Myocyte (in vitro differentiated cells): ENCODE results near the gene DESI1. TPM values are rescaled to one million over a fixed set of nuclear protein-coding genes. Genes with fewer than 3 reads are reported as not detected.
"Not testable (repeated sequence)": the region's sequence is repeated elsewhere in the genome, so short reads cannot be mapped to it uniquely, and the experiment has no call there.

Source experiments
- DNase-seq: peaks from one replicate; pipeline ENCODE4 v3.0.0-alpha.2; 2012; ENCODE audit warnings: low read depth
- total RNA-seq: library from RNA; depleted of rRNA; stranded (reverse); fragments of >200 nt; gene quantifications from 2 replicates; pipeline ENCODE4 v1.2.3, GENCODE V29; 2014

DESI1 gene
- total RNA-seq, 1 donor from 2014 or later: 22.4 TPM

- DNase-seq: no peak
These were observed 59.1 kb downstream of the DESI1 start for GRCh38 chr22:41561788-41562187.

- DNase-seq: peak; percentile 83
These were observed 59.5 kb downstream of the DESI1 start for GRCh38 chr22:41561335-41561734.

GRCh38 chr22:41560095-41560471 is 60.8 kb downstream of the DESI1 start:
- DNase-seq: no peak

GRCh38 chr22:41558241-41558630 is 62.6 kb downstream of the DESI1 start:
- not testable (repeated sequence) for DNase-seq

- peak; percentile 98 for DNase-seq
These were observed 63.2 kb downstream of the DESI1 start for GRCh38 chr22:41557401-41558240.

- DNase-seq: no peak
These were observed 64.3 kb downstream of the DESI1 start for GRCh38 chr22:41556561-41556960.

- no peak for DNase-seq
These were observed 65.4 kb downstream of the DESI1 start for GRCh38 chr22:41555325-41555982.

GRCh38 chr22:41551877-41552582 is 68.8 kb downstream of the DESI1 start:
- no peak for DNase-seq

GRCh38 chr22:41550952-41551491 is 69.8 kb downstream of the DESI1 start:
- DNase-seq: peak; percentile 75

GRCh38 chr22:41548830-41549211 is 72.0 kb downstream of the DESI1 start:
- no peak for DNase-seq

Other genes starting within 250 kb of the DESI1 start
- gene TEF, start 239.1 kb downstream of the DESI1 start, total RNA-seq: 10.3 and 10.5 TPM in 2 replicates
- gene TOB2, start 174.2 kb downstream of the DESI1 start, total RNA-seq: 21.4 and 26.2 TPM in 2 replicates
- gene PHF5A, start 152.4 kb downstream of the DESI1 start, total RNA-seq: 40.0 and 47.2 TPM in 2 replicates
- gene ACO2, start 151.9 kb downstream of the DESI1 start, total RNA-seq: 107 and 122 TPM in 2 replicates
- 22.0 and 23.8 TPM in 2 replicates for gene POLR3H, start 76.6 kb downstream of the DESI1 start, total RNA-seq
- gene CSDC2, start 60.0 kb downstream of the DESI1 start, total RNA-seq: 24.6 and 31.7 TPM in 2 replicates
- 14.5 and 22.9 TPM in 2 replicates for gene PMM1, start 31.2 kb downstream of the DESI1 start, total RNA-seq
- gene XRCC6, start 252 bp upstream of the DESI1 start, total RNA-seq: 346 and 353 TPM in 2 replicates
- 129 and 137 TPM in 2 replicates for gene SNU13, start 67.8 kb upstream of the DESI1 start, total RNA-seq
- 0.08 TPM in 1 of 2 replicates, not detected in the other for gene MEI1, start 78.5 kb upstream of the DESI1 start, total RNA-seq
- gene CCDC134, start 179.6 kb upstream of the DESI1 start, total RNA-seq: 12.3 and 22.1 TPM in 2 replicates
- 120 and 152 TPM in 2 replicates for gene SREBF2, start 212.1 kb upstream of the DESI1 start, total RNA-seq